ENCODE data around the gene SLC6A15. TPM values are rescaled to one million over a fixed set of nuclear protein-coding genes. Genes with fewer than 3 reads are reported as not detected.

The SLC6A15 gene
- total RNA-seq, 4 donors from 2014 or later, result 2.2 to 5.9 (median 4.0) TPM

- DNase-seq (ENCODE audit: low spot score in 2 of 2), result no peak
- no peak overlapping the region for H3K27ac ChIP-seq
- H3K36me3 ChIP-seq, result no peaks in the 10 kb centered on the region
- TF ChIP-seq EP300 (IDR thresholded peaks at IDR 0.05), result no peak
- no peak for TF ChIP-seq POLR2A (IDR thresholded peaks at IDR 0.05)
- TF ChIP-seq CTCF (IDR thresholded peaks at IDR 0.05), result no peak
- no peak for TF ChIP-seq POLR2AphosphoS5 (IDR thresholded peaks at IDR 0.05)
- H3K9me3 ChIP-seq, result no peaks in the 10 kb centered on the region
- WGBS, result 49% methylated on average over 4 of the region's 4 CpGs
- no peak overlapping the region for H3K4me3 ChIP-seq
- H3K4me1 ChIP-seq, result no peaks in the 10 kb centered on the region
- no peaks in the 10 kb centered on the region for H3K27me3 ChIP-seq
Measured at GRCh38 chr12:84875241-84875640, 37.4 kb downstream of the SLC6A15 start.

- Histone ChIP-seq H3K9me3 (no peaks in the 10 kb centered on the region), H3K36me3 (no peaks in the 10 kb centered on the region), H3K27ac (no peak overlapping the region), H3K4me1 (no peaks in the 10 kb centered on the region), H3K4me3 (no peak overlapping the region), H3K27me3 (no peaks in the 10 kb centered on the region)
- DNase-seq (ENCODE audit: low spot score in 2 of 2), result no peak
- TF ChIP-seq EP300 (IDR thresholded peaks at IDR 0.05) (no peak), POLR2A (IDR thresholded peaks at IDR 0.05) (no peak), POLR2AphosphoS5 (IDR thresholded peaks at IDR 0.05) (no peak), CTCF (IDR thresholded peaks at IDR 0.05) (no peak)
Measured at GRCh38 chr12:84874825-84875139, 37.8 kb downstream of the SLC6A15 start.

GRCh38 chr12:84874125-84874824, 38.3 kb downstream of the SLC6A15 start:
- H3K4me1 ChIP-seq, result no peaks in the 10 kb centered on the region
- H3K9me3 ChIP-seq, result no peaks in the 10 kb centered on the region
- no peak overlapping the region for H3K27ac ChIP-seq
- 46% methylated on average over 7 of the region's 7 CpGs for whole genome bisulfite sequencing
- no peaks in the 10 kb centered on the region for H3K36me3 ChIP-seq
- H3K4me3 ChIP-seq, result no peak overlapping the region
- no peaks in the 10 kb centered on the region for H3K27me3 ChIP-seq
- DNase-seq (ENCODE audit: low spot score in 2 of 2), result no peak
- no peak for TF ChIP-seq POLR2AphosphoS5 (IDR thresholded peaks at IDR 0.05)
- peak; percentile 64 to 76 for TF ChIP-seq CTCF (IDR thresholded peaks at IDR 0.05)

- Histone ChIP-seq H3K4me1 (no peaks in the 10 kb centered on the region), H3K27ac (no peak overlapping the region), H3K4me3 (no peak overlapping the region), H3K9me3 (no peaks in the 10 kb centered on the region), H3K27me3 (no peaks in the 10 kb centered on the region), H3K36me3 (no peaks in the 10 kb centered on the region)
- 43% methylated on average over 3 of the region's 3 CpGs for WGBS
- no peak for DNase-seq (ENCODE audit: low spot score in 2 of 2)
- TF ChIP-seq CTCF (IDR thresholded peaks at IDR 0.05), result no peak
- TF ChIP-seq POLR2A (IDR thresholded peaks at IDR 0.05), result no peak
- no peak for TF ChIP-seq EP300 (IDR thresholded peaks at IDR 0.05)
Measured at GRCh38 chr12:84862186-84862585, 50.4 kb downstream of the SLC6A15 start.

- no peaks in the 10 kb centered on the region for H3K4me1 ChIP-seq
- WGBS, result 80% methylated on average over 2 of the region's 2 CpGs
- no peaks in the 10 kb centered on the region for H3K9me3 ChIP-seq
- no peaks in the 10 kb centered on the region for H3K27me3 ChIP-seq
- H3K27ac ChIP-seq, result no peak overlapping the region
- H3K36me3 ChIP-seq, result no peaks in the 10 kb centered on the region
- no peak overlapping the region for H3K4me3 ChIP-seq
- no peak for DNase-seq (ENCODE audit: low spot score in 2 of 2)
- TF ChIP-seq CTCF (IDR thresholded peaks at IDR 0.05), result no peak
- no peak for TF ChIP-seq POLR2AphosphoS5 (IDR thresholded peaks at IDR 0.05)
- no peak for TF ChIP-seq EP300 (IDR thresholded peaks at IDR 0.05)
- TF ChIP-seq POLR2A (IDR thresholded peaks at IDR 0.05), result no peak
Measured at GRCh38 chr12:84860718-84861117, 51.9 kb downstream of the SLC6A15 start.
